Stimulated activated CD4-positive, alpha-beta T cell treated with anti-CD3 and anti-CD28 coated beads, TNF-alpha, amount 100 ng/mL, for 1 hour (primary cell): Measurements from ENCODE around the gene FGF4.

Experiments
- DNase-seq, 3 donors: peaks; one replicate each; pipeline ENCODE4 v3.0.0-alpha.2; 2020; ENCODE audit warnings: low read depth in 3 of 3, low spot score in 1 of 3

The FGF4 gene

GRCh38 chr11:69808667-69809086 lies 33.5 kb upstream of the FGF4 start:
- no peak for DNase-seq

- no peak for DNase-seq
Observed at GRCh38 chr11:69807106-69807815, 32.1 kb upstream of the FGF4 start.

- no peak for DNase-seq
Observed at GRCh38 chr11:69804769-69805508, 29.8 kb upstream of the FGF4 start.

GRCh38 chr11:69803604-69804218 lies 28.6 kb upstream of the FGF4 start:
- no peak for DNase-seq

GRCh38 chr11:69803022-69803421 lies 27.9 kb upstream of the FGF4 start:
- no peak for DNase-seq

- no peak for DNase-seq
Observed at GRCh38 chr11:69802590-69802989, 27.4 kb upstream of the FGF4 start.

- DNase-seq: no peak
Observed at GRCh38 chr11:69801513-69802335, 26.6 kb upstream of the FGF4 start.

- DNase-seq: no peak
Observed at GRCh38 chr11:69800278-69800677, 25.1 kb upstream of the FGF4 start.

GRCh38 chr11:69799582-69799981 lies 24.4 kb upstream of the FGF4 start:
- DNase-seq: no peak

- DNase-seq: no peak
Observed at GRCh38 chr11:69799097-69799496, 24.0 kb upstream of the FGF4 start.

GRCh38 chr11:69797737-69798528 lies 22.8 kb upstream of the FGF4 start:
- no peak for DNase-seq

- DNase-seq: no peak
Observed at GRCh38 chr11:69797156-69797555, 22.0 kb upstream of the FGF4 start.

- DNase-seq: no peak
Observed at GRCh38 chr11:69796063-69796462, 20.9 kb upstream of the FGF4 start.

GRCh38 chr11:69791276-69792180 lies 16.4 kb upstream of the FGF4 start:
- no peak for DNase-seq

GRCh38 chr11:69788956-69789355 lies 13.8 kb upstream of the FGF4 start:
- DNase-seq: no peak

GRCh38 chr11:69787906-69788305 lies 12.8 kb upstream of the FGF4 start:
- no peak for DNase-seq

GRCh38 chr11:69787457-69787856 lies 12.3 kb upstream of the FGF4 start:
- DNase-seq: no peak

GRCh38 chr11:69781241-69781640 lies 6.1 kb upstream of the FGF4 start:
- DNase-seq: no peak

- no peak for DNase-seq
Observed at GRCh38 chr11:69778373-69778772, 3.2 kb upstream of the FGF4 start.
